ENCODE data around the gene MS4A12.
"Not testable (repeated sequence)": the region's sequence is repeated elsewhere in the genome, so short reads cannot be mapped to it uniquely, and the experiment has no call there.

Gene MS4A12, protein sequence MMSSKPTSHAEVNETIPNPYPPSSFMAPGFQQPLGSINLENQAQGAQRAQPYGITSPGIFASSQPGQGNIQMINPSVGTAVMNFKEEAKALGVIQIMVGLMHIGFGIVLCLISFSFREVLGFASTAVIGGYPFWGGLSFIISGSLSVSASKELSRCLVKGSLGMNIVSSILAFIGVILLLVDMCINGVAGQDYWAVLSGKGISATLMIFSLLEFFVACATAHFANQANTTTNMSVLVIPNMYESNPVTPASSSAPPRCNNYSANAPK

DNA sequence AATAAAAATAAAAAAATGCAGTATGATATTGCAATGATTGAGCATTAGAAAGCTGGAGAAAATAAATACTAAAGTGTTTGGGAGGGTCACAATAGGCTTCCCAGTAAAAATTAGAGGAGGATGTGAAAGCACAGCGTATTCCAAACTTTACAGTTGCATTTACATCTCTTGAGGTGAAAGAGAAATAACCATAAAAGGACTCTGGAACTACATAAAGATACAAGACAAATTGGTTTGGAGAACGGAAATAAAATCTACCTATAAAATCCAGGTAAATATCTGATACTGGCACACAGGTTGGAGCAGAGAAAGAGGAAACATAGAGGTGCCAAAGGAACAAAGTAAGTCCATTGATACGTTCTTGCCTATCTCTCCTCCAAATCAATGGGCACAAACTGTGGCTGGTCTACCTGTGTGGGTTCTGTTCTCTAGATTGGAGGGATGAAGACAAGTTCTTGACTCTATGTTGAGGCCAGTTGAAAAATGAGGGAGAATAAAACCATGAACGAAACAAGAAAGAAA lies at the start of gene MS4A12:
MS4A12 (plus strand) TSS at position 291 of the 522 bp plus-strand sequence. CDS start 4,541 bp downstream, outside the sequence.
- DNase-seq = no peak
- Mint-ChIP-seq H3K36me3 (ENCODE audit: low read depth) (no peaks in the 10 kb centered on the region), H3K4me3 (no peak within 1 kb of the TSS), H3K27me3 (peaks cover 42% of the 10 kb centered on the region), H3K27ac (no peak within 1 kb of the TSS), H3K9me3 (no peaks in the 10 kb centered on the region), H3K4me1 (ENCODE audit: low read depth) (no peaks in the 10 kb centered on the region)

DNA sequence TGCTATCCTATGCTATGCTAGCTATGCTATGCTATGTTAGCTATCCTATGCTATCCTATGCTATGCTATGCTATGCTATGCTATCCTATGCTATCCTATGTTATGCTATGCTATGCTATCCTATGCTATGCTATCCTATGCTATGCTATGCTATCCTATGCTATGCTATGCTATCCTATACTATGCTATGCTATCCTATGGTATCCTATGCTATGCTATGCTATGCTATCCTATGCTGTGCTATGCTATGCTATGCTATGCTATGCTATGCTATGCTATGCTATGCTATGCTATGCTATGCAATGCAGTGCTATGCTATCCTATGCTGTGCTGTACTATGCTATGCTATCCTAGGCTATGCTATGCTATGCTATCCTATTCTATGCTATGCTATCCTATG lies 45.5 kb upstream of the MS4A12 start:
- no peak for DNase-seq
- no peaks in the 10 kb centered on the region for H3K36me3 Mint-ChIP-seq (ENCODE audit: low read depth)
- no peaks in the 10 kb centered on the region for H3K27me3 Mint-ChIP-seq
- no peak overlapping the region for H3K4me3 Mint-ChIP-seq
- H3K4me1 Mint-ChIP-seq (ENCODE audit: low read depth) = peaks cover 12% of the 10 kb centered on the region
- H3K27ac Mint-ChIP-seq = no peak overlapping the region
- peaks cover 3% of the 10 kb centered on the region for H3K9me3 Mint-ChIP-seq

DNA sequence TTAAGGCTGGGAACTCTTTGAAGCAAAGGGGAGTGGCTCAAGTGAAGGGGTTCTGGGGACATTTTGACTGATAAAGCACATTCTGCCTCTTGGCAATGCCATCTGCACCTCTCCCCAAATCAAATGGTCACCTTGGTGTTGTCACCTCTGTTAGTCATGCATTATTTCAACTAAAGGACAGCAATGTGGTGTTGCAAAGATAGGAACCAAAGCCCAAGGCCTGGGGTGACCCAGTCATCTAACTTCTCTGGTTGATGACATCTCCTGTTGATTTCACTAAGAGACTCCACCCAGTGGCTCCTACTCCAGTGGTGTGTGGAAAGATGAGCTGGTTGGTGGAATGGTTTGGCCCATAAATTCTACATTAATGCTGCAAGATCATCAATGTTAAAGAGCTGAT lies 44.7 kb upstream of the MS4A12 start:
- Mint-ChIP-seq H3K4me3 (no peak overlapping the region), H3K4me1 (ENCODE audit: low read depth) (peaks cover 12% of the 10 kb centered on the region), H3K27me3 (no peaks in the 10 kb centered on the region), H3K36me3 (ENCODE audit: low read depth) (no peaks in the 10 kb centered on the region), H3K9me3 (peaks cover 3% of the 10 kb centered on the region), H3K27ac (no peak overlapping the region)
- DNase-seq = no peak

DNA sequence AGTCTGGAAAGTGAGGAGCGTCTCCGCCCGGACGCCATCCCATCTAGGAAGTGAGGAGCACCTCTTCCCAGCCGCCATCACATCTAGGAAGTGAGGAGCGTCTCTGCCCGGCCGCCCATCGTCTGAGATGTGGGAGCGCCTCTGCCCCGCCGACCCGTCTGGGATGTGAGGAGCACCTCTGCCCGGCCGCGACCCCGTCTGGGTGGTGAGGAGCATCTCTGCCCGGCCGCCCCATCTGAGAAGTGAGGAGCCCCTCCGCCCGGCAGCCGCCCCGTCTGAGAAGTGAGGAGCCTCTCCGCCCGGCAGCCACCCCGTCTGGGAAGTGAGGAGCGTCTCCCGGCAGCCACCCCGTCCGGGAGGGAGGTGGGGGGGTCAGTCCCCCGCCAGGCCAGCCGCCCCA lies 41.4 kb upstream of the MS4A12 start:
- not testable (repeated sequence) for H3K9me3 Mint-ChIP-seq

DNA sequence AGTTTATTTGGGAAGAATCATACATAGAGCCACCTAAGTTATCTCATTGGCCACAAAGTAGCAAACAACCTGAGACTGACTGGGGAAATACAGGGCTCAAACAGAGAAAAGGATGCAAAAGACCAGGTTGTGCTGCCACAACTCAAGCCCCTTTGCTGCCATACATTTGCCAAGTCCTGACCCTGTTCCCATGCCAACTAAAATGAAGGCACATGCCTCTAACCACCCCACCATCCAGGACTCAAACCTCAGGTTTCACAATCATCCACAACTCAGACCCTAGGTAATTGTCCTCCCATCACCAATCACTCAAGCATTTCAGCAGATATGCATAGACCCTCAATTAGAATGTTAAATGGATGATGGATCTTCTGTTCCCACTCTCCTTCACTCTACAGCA lies 38.4 kb upstream of the MS4A12 start:
- no peak overlapping the region for H3K27ac Mint-ChIP-seq
- H3K9me3 Mint-ChIP-seq = peaks cover 3% of the 10 kb centered on the region
- no peak for DNase-seq
- no peak overlapping the region for H3K4me3 Mint-ChIP-seq
- H3K27me3 Mint-ChIP-seq = peaks cover 6% of the 10 kb centered on the region
- H3K4me1 Mint-ChIP-seq (ENCODE audit: low read depth) = peaks cover 11% of the 10 kb centered on the region
- no peaks in the 10 kb centered on the region for H3K36me3 Mint-ChIP-seq (ENCODE audit: low read depth)

More for the DNA sequence above, 41.4 kb upstream of the MS4A12 start:
- not testable (repeated sequence) for H3K4me3 Mint-ChIP-seq; DNase-seq; H3K36me3 Mint-ChIP-seq (ENCODE audit: low read depth); H3K27me3 Mint-ChIP-seq; H3K27ac Mint-ChIP-seq
- peaks cover 12% of the 10 kb centered on the region for H3K4me1 Mint-ChIP-seq (ENCODE audit: low read depth)

DNA sequence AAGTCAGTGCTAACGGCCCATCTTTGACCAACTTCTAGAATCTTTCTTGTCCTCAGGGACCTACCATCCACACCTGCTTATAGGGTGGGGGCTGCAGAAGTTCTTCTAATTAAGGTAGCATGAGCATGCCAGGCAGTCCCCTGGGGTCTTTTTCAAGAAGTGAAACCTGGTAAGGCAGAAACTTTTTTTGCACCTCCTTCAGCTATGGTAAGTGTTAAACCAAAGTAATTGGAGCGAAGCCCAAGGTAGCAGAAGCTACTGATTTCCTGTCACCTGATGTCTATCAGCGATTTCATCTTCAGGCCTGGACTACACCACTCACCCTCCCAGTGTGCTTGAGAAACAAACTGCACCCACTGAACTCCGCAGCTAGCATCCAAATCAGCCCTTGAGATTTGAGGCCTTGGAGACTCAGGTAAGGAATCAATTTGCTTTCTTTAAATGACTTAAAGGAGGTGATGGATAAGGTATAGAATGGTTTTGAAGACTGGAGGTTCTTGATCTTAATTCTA lies 37.0 kb upstream of the MS4A12 start, which contains the start of gene MS4A1:
MS4A1 (plus strand) TSS at position 317 of the 512 bp plus-strand sequence. CDS start 6,528 bp downstream, outside the sequence.
- no peaks in the 10 kb centered on the region for H3K36me3 Mint-ChIP-seq (ENCODE audit: low read depth)
- peaks cover 6% of the 10 kb centered on the region for H3K27me3 Mint-ChIP-seq
- DNase-seq = no peak
- H3K27ac Mint-ChIP-seq = no peak within 1 kb of the TSS
- no peak within 1 kb of the TSS for H3K4me3 Mint-ChIP-seq
- no peaks in the 10 kb centered on the region for H3K9me3 Mint-ChIP-seq
- H3K4me1 Mint-ChIP-seq (ENCODE audit: low read depth) = peaks cover 11% of the 10 kb centered on the region

DNA sequence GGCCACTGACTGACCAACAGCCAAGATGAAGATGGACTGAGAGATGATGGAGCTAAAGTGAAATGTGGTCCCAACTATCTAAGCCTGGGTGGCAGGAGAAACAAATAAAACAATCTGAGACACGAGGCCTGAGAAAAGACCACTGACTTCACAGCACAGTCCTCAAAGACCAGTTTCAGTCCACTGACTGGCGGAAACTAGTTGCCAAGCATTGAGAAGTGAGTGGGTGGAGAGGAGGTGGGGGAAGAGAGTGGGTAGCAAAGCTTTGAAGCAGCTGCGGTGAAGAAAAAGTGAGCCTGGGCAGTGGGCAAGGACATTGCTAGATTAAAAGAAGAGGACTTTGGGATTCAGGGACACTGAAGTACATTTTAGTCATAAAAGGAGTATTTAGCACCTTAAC lies 35.0 kb upstream of the MS4A12 start:
- H3K4me3 Mint-ChIP-seq = no peak overlapping the region
- no peaks in the 10 kb centered on the region for H3K9me3 Mint-ChIP-seq
- peaks cover 11% of the 10 kb centered on the region for H3K4me1 Mint-ChIP-seq (ENCODE audit: low read depth)
- H3K27me3 Mint-ChIP-seq = peaks cover 6% of the 10 kb centered on the region
- H3K36me3 Mint-ChIP-seq (ENCODE audit: low read depth) = no peaks in the 10 kb centered on the region
- DNase-seq = no peak
- H3K27ac Mint-ChIP-seq = no peak overlapping the region

DNA sequence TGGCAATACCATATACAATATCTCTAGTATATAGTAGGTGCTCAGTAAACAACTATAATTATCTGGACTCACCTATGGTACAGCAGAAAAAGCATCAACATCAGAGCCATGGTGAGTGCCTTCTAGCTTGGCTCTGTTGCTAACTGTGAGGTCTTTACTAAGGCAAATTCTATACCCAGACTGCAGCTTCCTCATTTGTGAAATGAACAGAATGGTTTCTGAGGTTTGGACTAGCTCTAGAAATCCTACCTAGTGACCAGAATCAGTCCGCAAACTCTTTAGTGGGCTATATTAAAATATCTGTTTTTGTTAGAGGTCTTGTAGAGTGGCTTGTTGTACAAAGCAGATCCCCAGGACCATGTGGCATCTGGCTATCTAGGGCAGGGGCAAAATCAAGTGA lies 33.2 kb upstream of the MS4A12 start:
- Mint-ChIP-seq H3K4me1 (ENCODE audit: low read depth) (peaks cover 11% of the 10 kb centered on the region), H3K9me3 (no peaks in the 10 kb centered on the region), H3K4me3 (no peak overlapping the region), H3K27ac (no peak overlapping the region), H3K36me3 (ENCODE audit: low read depth) (no peaks in the 10 kb centered on the region), H3K27me3 (peaks cover 11% of the 10 kb centered on the region)
- no peak for DNase-seq

DNA sequence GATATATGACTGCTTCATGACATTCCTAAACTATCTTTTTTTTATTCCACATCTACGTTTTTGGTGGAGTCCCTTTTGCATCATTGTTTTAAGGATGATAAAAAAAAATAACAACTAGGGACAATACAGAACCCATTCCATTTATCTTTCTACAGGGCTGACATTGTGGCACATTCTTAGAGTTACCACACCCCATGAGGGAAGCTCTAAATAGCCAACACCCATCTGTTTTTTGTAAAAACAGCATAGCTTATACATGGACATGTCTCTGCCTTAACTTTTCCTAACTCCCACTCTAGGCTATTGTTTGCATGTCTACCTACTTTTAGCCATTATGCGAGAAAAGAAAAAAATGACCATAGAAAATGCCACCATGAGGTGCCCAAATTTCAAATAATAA lies 23.7 kb upstream of the MS4A12 start:
- H3K4me1 Mint-ChIP-seq (ENCODE audit: low read depth) = no peaks in the 10 kb centered on the region
- no peak for DNase-seq
- no peak overlapping the region for H3K27ac Mint-ChIP-seq
- peaks cover 52% of the 10 kb centered on the region for H3K27me3 Mint-ChIP-seq
- H3K36me3 Mint-ChIP-seq (ENCODE audit: low read depth) = no peaks in the 10 kb centered on the region
- no peaks in the 10 kb centered on the region for H3K9me3 Mint-ChIP-seq
- no peak overlapping the region for H3K4me3 Mint-ChIP-seq

DNA sequence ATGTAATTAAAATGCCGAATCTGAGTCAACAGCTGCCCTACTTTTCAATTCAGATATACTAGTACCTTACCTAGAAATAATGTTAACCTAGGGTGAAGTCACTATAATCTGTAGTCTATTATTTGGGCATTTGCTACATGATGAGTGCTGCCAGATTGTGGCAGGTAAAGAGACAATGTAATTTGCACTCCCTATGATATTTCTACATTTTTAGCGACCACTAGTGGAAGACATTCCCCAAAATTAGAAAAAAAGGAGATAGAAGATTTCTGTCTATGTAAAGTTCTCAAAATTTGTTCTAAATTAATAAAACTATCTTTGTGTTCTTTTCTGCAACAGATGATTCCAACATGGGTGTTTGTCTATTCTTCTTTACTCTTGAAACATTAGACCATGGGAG lies 22.9 kb upstream of the MS4A12 start:
- Mint-ChIP-seq H3K27ac (no peak overlapping the region), H3K4me1 (ENCODE audit: low read depth) (no peaks in the 10 kb centered on the region), H3K36me3 (ENCODE audit: low read depth) (no peaks in the 10 kb centered on the region), H3K4me3 (no peak overlapping the region), H3K27me3 (peaks cover 43% of the 10 kb centered on the region), H3K9me3 (no peaks in the 10 kb centered on the region)
- no peak for DNase-seq

DNA sequence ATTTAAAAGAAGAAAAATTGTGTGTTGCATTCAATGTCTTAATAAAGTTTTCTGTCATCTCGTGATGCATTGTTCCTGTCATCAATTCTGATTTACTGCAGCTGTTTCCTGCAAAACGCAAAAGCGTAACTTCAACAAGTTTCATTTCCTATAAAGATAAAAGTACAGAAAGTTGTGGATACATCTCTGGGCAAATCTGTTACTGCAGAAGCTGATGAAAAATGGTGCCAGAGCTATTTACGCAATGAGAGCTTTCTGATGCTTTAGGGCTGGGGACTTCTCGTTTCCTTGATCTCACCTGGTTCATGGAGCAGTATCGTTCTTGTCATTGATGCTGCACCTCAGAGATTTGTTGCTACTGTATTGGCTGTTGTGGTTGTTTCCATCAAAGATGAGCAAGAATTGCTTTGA lies 15.5 kb upstream of the MS4A12 start:
- DNase-seq = no peak
- no peak overlapping the region for H3K4me3 Mint-ChIP-seq
- no peaks in the 10 kb centered on the region for H3K36me3 Mint-ChIP-seq (ENCODE audit: low read depth)
- no peaks in the 10 kb centered on the region for H3K9me3 Mint-ChIP-seq
- H3K4me1 Mint-ChIP-seq (ENCODE audit: low read depth) = no peaks in the 10 kb centered on the region
- H3K27ac Mint-ChIP-seq = no peak overlapping the region
- peaks cover 16% of the 10 kb centered on the region for H3K27me3 Mint-ChIP-seq

DNA sequence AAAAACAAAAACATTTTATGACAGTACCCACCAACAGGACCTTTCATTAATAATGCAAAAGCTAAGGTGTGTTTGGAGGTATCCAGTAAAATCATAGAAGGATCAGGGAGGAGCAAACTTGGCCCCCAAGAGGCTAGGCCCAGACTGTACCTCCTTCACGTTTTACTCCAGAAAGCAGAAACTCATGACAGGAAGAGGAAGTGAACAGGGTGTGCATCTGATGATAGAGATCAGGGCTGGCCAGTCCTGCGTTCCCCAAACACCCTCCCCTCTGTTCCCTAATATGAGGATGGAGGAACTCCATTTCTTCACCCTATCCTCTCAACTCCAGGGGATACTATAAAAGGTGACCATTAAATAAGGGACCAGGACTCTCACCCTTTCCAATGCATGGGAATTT lies 10.2 kb upstream of the MS4A12 start:
- no peak for DNase-seq
- Mint-ChIP-seq H3K27ac (no peak overlapping the region), H3K4me3 (no peak overlapping the region), H3K4me1 (ENCODE audit: low read depth) (peaks cover 6% of the 10 kb centered on the region), H3K36me3 (ENCODE audit: low read depth) (no peaks in the 10 kb centered on the region), H3K9me3 (no peaks in the 10 kb centered on the region), H3K27me3 (peaks cover 4% of the 10 kb centered on the region)

DNA sequence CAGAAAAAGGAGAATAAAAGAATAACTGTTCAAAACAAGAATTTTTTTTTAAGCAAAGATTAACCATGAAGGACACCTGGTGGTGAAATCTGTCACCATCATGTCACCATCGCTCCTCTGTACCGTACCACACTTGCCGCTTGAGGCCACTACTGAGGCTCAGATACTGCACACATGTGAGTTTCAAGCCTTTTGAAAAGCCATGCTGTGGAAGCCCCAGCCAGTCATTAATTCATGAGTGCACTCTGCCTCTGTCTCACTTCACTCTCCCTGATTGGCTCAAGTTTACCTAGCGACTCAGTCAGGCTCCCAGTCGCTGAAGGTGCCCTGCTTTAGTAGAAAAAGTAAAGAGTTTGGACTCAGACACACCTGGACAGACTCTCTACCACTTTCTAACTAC lies 6.6 kb upstream of the MS4A12 start:
- Mint-ChIP-seq H3K36me3 (ENCODE audit: low read depth) (no peaks in the 10 kb centered on the region), H3K4me1 (ENCODE audit: low read depth) (peaks cover 6% of the 10 kb centered on the region), H3K4me3 (no peak overlapping the region), H3K9me3 (no peaks in the 10 kb centered on the region), H3K27ac (no peak overlapping the region), H3K27me3 (peaks cover 4% of the 10 kb centered on the region)
- no peak for DNase-seq

DNA sequence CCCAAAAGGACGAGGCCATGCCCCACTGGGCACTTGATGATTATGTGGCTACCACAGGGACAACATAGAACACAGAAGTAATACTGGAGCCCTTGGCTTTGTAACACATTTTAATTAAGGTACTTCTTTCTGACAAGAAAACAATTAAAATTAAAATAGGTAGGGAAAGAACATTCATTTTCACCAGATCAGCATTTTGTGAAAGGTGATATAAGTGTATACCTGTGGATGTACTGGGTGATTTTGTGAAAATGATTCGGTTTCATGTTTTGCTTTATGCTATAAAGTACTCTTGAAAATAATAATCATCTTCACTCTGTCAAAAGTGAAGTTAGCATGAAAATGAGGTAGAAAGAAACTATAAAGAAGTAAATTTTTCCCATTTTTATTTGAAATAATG lies 876 bp downstream of the MS4A12 start:
- Mint-ChIP-seq H3K36me3 (ENCODE audit: low read depth) (no peaks in the 10 kb centered on the region), H3K27ac (no peak overlapping the region), H3K9me3 (no peaks in the 10 kb centered on the region), H3K4me3 (no peak overlapping the region), H3K4me1 (ENCODE audit: low read depth) (no peaks in the 10 kb centered on the region), H3K27me3 (peaks cover 47% of the 10 kb centered on the region)
- DNase-seq = no peak

DNA sequence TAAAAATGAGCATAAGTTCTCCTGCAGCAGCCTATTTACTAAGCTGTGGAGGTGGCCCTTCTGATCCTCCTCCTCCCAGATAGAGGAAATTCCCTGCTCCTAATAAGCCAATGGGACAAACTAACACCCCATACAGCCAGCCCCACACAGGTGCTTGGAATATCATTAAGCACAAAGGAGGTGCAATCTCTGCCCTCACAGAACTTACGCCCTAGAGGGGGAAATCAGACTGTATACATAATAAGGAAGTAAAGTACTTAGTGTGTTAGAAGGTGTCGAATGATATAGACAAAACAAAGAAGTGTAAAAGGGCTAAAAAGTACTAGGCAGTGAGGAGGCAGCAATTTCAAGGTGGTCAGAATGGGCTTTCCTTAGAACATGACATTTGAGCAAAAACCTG lies 5.8 kb downstream of the MS4A12 start:
- no peaks in the 10 kb centered on the region for H3K9me3 Mint-ChIP-seq
- no peak for DNase-seq
- no peak overlapping the region for H3K4me3 Mint-ChIP-seq
- no peaks in the 10 kb centered on the region for H3K4me1 Mint-ChIP-seq (ENCODE audit: low read depth)
- no peak overlapping the region for H3K27ac Mint-ChIP-seq
- peaks cover 83% of the 10 kb centered on the region for H3K27me3 Mint-ChIP-seq
- no peaks in the 10 kb centered on the region for H3K36me3 Mint-ChIP-seq (ENCODE audit: low read depth)
